Cardiac muscle cell (in vitro differentiated cells and primary cell): ENCODE data around the gene TLL2. TPM values are rescaled to one million over a fixed set of nuclear protein-coding genes. Genes with fewer than 3 reads are reported as not detected.

ENCODE experiments used
- DNase-seq, 2 donors: peaks; one replicate each; pipeline versions ENCODE4 v3.0.0 to v3.0.0-alpha.2; 2010 to 2017; ENCODE audit warnings: low read depth in 1 of 2, low spot score in 1 of 2
- H3K27ac ChIP-seq: fragments of 200-600 bp; sonication (generic); 2 replicates; pipeline ENCODE4 v1.5.1; 2016
- H3K27me3 ChIP-seq: fragments of 200-600 bp; sonication (generic); 2 replicates; pipeline ENCODE4 v1.6.0; 2016; ENCODE audit warnings: control low read depth
- H3K36me3 ChIP-seq: fragments of 200-600 bp; sonication (generic); 2 replicates; pipeline ENCODE4 v1.5.1; 2016; ENCODE audit warnings: control low read depth
- H3K4me1 ChIP-seq: fragments of 200-600 bp; sonication (generic); 2 replicates; pipeline ENCODE4 v1.8.1; 2017; ENCODE audit warnings: low read depth, mild to moderate bottlenecking, mixed run types
- H3K4me3 ChIP-seq: fragments of 200-600 bp; sonication (generic); 2 replicates; pipeline ENCODE4 v1.5.1; 2016; ENCODE audit warnings: mild to moderate bottlenecking
- H3K9me3 ChIP-seq: fragments of 200-600 bp; sonication (generic); 2 replicates; pipeline ENCODE4 v1.5.1; 2017; ENCODE audit warnings: low read depth, mild to moderate bottlenecking, control low read depth
- CTCF ChIP-seq: IDR thresholded peaks from 2 replicates; pipeline ENCODE4 v1.5.1; 2012; ENCODE audit warnings: low read depth, mild to moderate bottlenecking, low read length
- polyA plus RNA-seq: library from polyadenylated mRNA; unstranded; fragments of >200 nt; fragmentation: Nextera tagmentation; extraction: Ambion mirVana; gene quantifications from 2 replicates; pipeline ENCODE4 v1.2.1, GENCODE V29; 2016
- total RNA-seq: library from RNA; depleted of rRNA; stranded (reverse); fragments of >200 nt; gene quantifications from 2 replicates; pipeline ENCODE4 v1.2.3, GENCODE V29; 2016

The TLL2 gene
- total and polyA plus RNA-seq, 2 experiments from 2014 or later, result 0.15 to 0.55 TPM

- peak in 1 of 2 donors; percentile 18 for DNase-seq
- TF ChIP-seq CTCF, result no peak
- no peaks in the 10 kb centered on the region for H3K4me1 ChIP-seq
- H3K9me3 ChIP-seq, result no peaks in the 10 kb centered on the region
- no peaks in the 10 kb centered on the region for H3K36me3 ChIP-seq
- H3K27ac ChIP-seq, result no peak overlapping the region
- H3K4me3 ChIP-seq, result no peak overlapping the region
- H3K27me3 ChIP-seq, result no peaks in the 10 kb centered on the region
Measured at GRCh38 chr10:96366508-96366907, 147.2 kb downstream of the TLL2 start.

- no peak for TF ChIP-seq CTCF
- H3K4me1 ChIP-seq, result no peaks in the 10 kb centered on the region
- no peak overlapping the region for H3K27ac ChIP-seq
- no peaks in the 10 kb centered on the region for H3K9me3 ChIP-seq
- no peaks in the 10 kb centered on the region for H3K36me3 ChIP-seq
- no peaks in the 10 kb centered on the region for H3K27me3 ChIP-seq
- no peak overlapping the region for H3K4me3 ChIP-seq
- DNase-seq, result no peak
Measured at GRCh38 chr10:96365571-96365970, 148.2 kb downstream of the TLL2 start.

GRCh38 chr10:96360766-96361165 is 153.0 kb downstream of the TLL2 start:
- Histone ChIP-seq H3K27me3 (no peaks in the 10 kb centered on the region), H3K9me3 (no peaks in the 10 kb centered on the region), H3K36me3 (no peaks in the 10 kb centered on the region), H3K4me3 (no peak overlapping the region), H3K27ac (no peak overlapping the region), H3K4me1 (no peaks in the 10 kb centered on the region)
- no peak for DNase-seq
- no peak for TF ChIP-seq CTCF

- no peak for TF ChIP-seq CTCF
- Histone ChIP-seq H3K36me3 (no peaks in the 10 kb centered on the region), H3K27me3 (no peaks in the 10 kb centered on the region), H3K4me1 (no peaks in the 10 kb centered on the region), H3K9me3 (no peaks in the 10 kb centered on the region), H3K4me3 (no peak overlapping the region), H3K27ac (no peak overlapping the region)
- no peak for DNase-seq
Measured at GRCh38 chr10:96360331-96360730, 153.4 kb downstream of the TLL2 start.

GRCh38 chr10:96359616-96360015 is 154.1 kb downstream of the TLL2 start:
- no peaks in the 10 kb centered on the region for H3K36me3 ChIP-seq
- H3K4me1 ChIP-seq, result no peaks in the 10 kb centered on the region
- no peak overlapping the region for H3K4me3 ChIP-seq
- no peak for DNase-seq
- no peaks in the 10 kb centered on the region for H3K9me3 ChIP-seq
- no peaks in the 10 kb centered on the region for H3K27me3 ChIP-seq
- no peak overlapping the region for H3K27ac ChIP-seq
- no peak for TF ChIP-seq CTCF
